Osteocyte (in vitro differentiated cells): Measurements from ENCODE around the gene MAP4K2. TPM values are rescaled to one million over a fixed set of nuclear protein-coding genes. Genes with fewer than 3 reads are reported as not detected.

ENCODE experiments used
- DNase-seq: peaks from one replicate; pipeline ENCODE4 v3.0.0; 2021; ENCODE audit warnings: mixed read lengths; ENCODE audit not compliant: unreplicated experiment; ENCODE audit errors: extremely low spot score
- H3K27ac Mint-ChIP-seq: one replicate; pipeline ENCODE4 v1.8.0; 2021; ENCODE audit warnings: mild to moderate bottlenecking, mixed read lengths; ENCODE audit not compliant: unreplicated experiment
- H3K27me3 Mint-ChIP-seq: one replicate; pipeline ENCODE4 v1.8.0; 2021; ENCODE audit warnings: mixed read lengths; ENCODE audit not compliant: unreplicated experiment
- H3K36me3 Mint-ChIP-seq: one replicate; pipeline ENCODE4 v1.8.0; 2021; ENCODE audit warnings: mixed read lengths; ENCODE audit not compliant: unreplicated experiment
- H3K4me1 Mint-ChIP-seq: one replicate; pipeline ENCODE4 v1.8.0; 2021; ENCODE audit warnings: mixed read lengths; ENCODE audit not compliant: unreplicated experiment
- H3K4me3 Mint-ChIP-seq: one replicate; pipeline ENCODE4 v1.8.0; 2021; ENCODE audit warnings: mild to moderate bottlenecking, moderate library complexity, mixed read lengths; ENCODE audit not compliant: unreplicated experiment
- H3K9me3 Mint-ChIP-seq: one replicate; pipeline ENCODE4 v1.8.0; 2021; ENCODE audit warnings: mixed read lengths; ENCODE audit not compliant: unreplicated experiment
- CTCF ChIP-seq: fragments of 200-600 bp; sonication (generic); IDR thresholded peaks from 2 replicates; pipeline ENCODE4 v1.5.0; 2021; ENCODE audit warnings: antibody characterized with exemption, mild to moderate bottlenecking, moderate library complexity
- total RNA-seq: library from RNA; stranded (reverse); gene quantifications from 2 replicates; pipeline ENCODE4 v1.2.1, GENCODE V29; 2021

Gene MAP4K2
- total RNA-seq, 1 donor from 2014 or later: 16.0 TPM

GRCh38 chr11:64834031-64834722 lies 31.2 kb upstream of the MAP4K2 start:
- H3K27ac Mint-ChIP-seq: no peak overlapping the region
- H3K4me1 Mint-ChIP-seq: no peaks in the 10 kb centered on the region
- no peaks in the 10 kb centered on the region for H3K9me3 Mint-ChIP-seq
- H3K27me3 Mint-ChIP-seq: no peaks in the 10 kb centered on the region
- TF ChIP-seq CTCF: no peak
- no peaks in the 10 kb centered on the region for H3K36me3 Mint-ChIP-seq
- no peak for DNase-seq
- no peak overlapping the region for H3K4me3 Mint-ChIP-seq

GRCh38 chr11:64833509-64833908 lies 30.5 kb upstream of the MAP4K2 start:
- no peaks in the 10 kb centered on the region for H3K9me3 Mint-ChIP-seq
- H3K4me3 Mint-ChIP-seq: no peak overlapping the region
- no peaks in the 10 kb centered on the region for H3K4me1 Mint-ChIP-seq
- H3K27me3 Mint-ChIP-seq: no peaks in the 10 kb centered on the region
- TF ChIP-seq CTCF: no peak
- DNase-seq: no peak
- no peak overlapping the region for H3K27ac Mint-ChIP-seq
- H3K36me3 Mint-ChIP-seq: no peaks in the 10 kb centered on the region

- no peaks in the 10 kb centered on the region for H3K27me3 Mint-ChIP-seq
- DNase-seq: no peak
Observed at GRCh38 chr11:64833198-64833502, 30.1 kb upstream of the MAP4K2 start.

GRCh38 chr11:64832467-64833197 lies 29.6 kb upstream of the MAP4K2 start:
- H3K27ac Mint-ChIP-seq: no peak overlapping the region
- no peaks in the 10 kb centered on the region for H3K9me3 Mint-ChIP-seq
- H3K4me3 Mint-ChIP-seq: no peak overlapping the region
- no peak for DNase-seq
- no peak for TF ChIP-seq CTCF
- no peaks in the 10 kb centered on the region for H3K36me3 Mint-ChIP-seq
- no peaks in the 10 kb centered on the region for H3K27me3 Mint-ChIP-seq
- H3K4me1 Mint-ChIP-seq: no peaks in the 10 kb centered on the region

More at GRCh38 chr11:64833198-64833502, 30.1 kb upstream of the MAP4K2 start:
- Mint-ChIP-seq H3K4me3 (no peak overlapping the region), H3K27ac (no peak overlapping the region), H3K4me1 (no peaks in the 10 kb centered on the region), H3K36me3 (no peaks in the 10 kb centered on the region), H3K9me3 (no peaks in the 10 kb centered on the region)
- TF ChIP-seq CTCF: no peak

- TF ChIP-seq CTCF: no peak
- no peaks in the 10 kb centered on the region for H3K4me1 Mint-ChIP-seq
- no peaks in the 10 kb centered on the region for H3K27me3 Mint-ChIP-seq
- no peak for DNase-seq
- H3K4me3 Mint-ChIP-seq: no peak overlapping the region
- H3K36me3 Mint-ChIP-seq: no peaks in the 10 kb centered on the region
- H3K27ac Mint-ChIP-seq: no peak overlapping the region
- no peaks in the 10 kb centered on the region for H3K9me3 Mint-ChIP-seq
Observed at GRCh38 chr11:64831411-64831891, 28.4 kb upstream of the MAP4K2 start.
